ENCODE data around the gene SNX20.

DNA sequence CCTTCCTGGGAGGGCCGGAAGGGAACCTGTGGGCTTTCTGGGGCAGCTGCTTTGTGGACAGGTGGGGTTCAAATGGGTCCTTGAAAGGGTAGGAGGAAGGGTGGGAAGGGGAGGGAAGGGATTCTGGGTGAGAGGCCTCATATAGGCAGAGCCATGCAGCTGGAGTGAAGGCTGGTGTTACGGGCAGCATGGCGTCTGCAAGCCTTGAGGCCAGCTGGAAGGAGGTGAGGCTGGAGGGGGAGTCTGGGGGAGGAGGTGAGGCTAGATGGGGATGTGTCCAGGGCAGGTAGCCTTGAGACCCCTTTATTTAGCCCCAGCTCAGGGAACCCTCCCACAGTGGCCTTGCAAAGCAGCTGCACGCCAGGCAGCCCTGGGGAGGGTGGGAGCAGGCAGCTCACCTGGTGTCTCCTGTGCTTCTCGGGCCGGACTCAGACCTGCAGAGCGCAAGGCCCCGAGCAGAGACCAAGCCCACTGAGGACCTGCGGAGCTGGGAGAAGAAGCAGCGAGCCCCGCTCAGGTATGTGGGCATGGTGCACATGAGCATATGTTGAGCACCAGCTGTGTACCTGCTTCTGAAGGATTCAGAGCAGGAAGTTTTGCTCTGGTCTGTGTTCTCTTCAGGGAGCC lies 50.6 kb downstream of the SNX20 start:
- TF ChIP-seq, protein P1, sequence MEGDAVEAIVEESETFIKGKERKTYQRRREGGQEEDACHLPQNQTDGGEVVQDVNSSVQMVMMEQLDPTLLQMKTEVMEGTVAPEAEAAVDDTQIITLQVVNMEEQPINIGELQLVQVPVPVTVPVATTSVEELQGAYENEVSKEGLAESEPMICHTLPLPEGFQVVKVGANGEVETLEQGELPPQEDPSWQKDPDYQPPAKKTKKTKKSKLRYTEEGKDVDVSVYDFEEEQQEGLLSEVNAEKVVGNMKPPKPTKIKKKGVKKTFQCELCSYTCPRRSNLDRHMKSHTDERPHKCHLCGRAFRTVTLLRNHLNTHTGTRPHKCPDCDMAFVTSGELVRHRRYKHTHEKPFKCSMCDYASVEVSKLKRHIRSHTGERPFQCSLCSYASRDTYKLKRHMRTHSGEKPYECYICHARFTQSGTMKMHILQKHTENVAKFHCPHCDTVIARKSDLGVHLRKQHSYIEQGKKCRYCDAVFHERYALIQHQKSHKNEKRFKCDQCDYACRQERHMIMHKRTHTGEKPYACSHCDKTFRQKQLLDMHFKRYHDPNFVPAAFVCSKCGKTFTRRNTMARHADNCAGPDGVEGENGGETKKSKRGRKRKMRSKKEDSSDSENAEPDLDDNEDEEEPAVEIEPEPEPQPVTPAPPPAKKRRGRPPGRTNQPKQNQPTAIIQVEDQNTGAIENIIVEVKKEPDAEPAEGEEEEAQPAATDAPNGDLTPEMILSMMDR (IDR thresholded peaks at IDR 0.05), result no peak
- no peak for TF ChIP-seq EP300 (IDR thresholded peaks at IDR 0.05)

Data from suprapubic skin (tissue), 3 donors.